ENCODE results near the gene TTLL8. TPM values are rescaled to one million over a fixed set of nuclear protein-coding genes. Genes with fewer than 3 reads are reported as not detected.

TTLL8 gene
- total and polyA plus RNA-seq, 12 donors, result not detected

DNA sequence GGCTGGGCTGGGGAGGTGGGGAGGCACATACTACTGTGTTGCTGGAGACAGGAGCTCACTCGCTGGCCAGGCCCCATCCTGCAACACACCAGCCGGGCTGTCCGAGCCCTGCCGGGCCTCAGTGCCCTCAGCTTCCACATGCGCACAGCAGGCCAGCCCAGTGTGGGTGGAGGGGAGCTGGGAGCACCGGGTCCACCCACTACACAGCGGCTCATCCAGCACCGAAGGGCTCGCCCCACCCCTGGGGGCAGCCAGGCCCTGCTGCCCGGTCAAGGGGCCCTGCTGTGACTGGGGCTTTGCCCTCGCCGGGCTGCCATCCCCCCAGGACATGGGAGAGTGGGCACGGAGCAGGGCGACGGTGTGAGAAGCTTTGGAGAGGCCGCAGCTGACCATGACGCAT, 9.3 kb downstream of the TTLL8 start:
- no peaks in the 10 kb centered on the region for H3K9me3 ChIP-seq (replicated peaks in 1 of 3)
- H3K4me3 ChIP-seq, result no peak overlapping the region
- WGBS, 4 donors, result 81 to 85% (median 83%) methylated on average over 6 to 17 of the region's 17 CpGs
- no peak overlapping the region for H3K27ac ChIP-seq
- no peaks in the 10 kb centered on the region for H3K4me1 ChIP-seq (replicated peaks in 1 of 2)
- DNase-seq, result no peak
- H3K27me3 ChIP-seq, result peaks cover 26% of the 10 kb centered on the region
- intact Hi-C loops (cut with DNase I), result no loop called here
- no peaks in the 10 kb centered on the region for H3K36me3 ChIP-seq (replicated peaks in 1 of 2)
- TF ChIP-seq, protein P1, sequence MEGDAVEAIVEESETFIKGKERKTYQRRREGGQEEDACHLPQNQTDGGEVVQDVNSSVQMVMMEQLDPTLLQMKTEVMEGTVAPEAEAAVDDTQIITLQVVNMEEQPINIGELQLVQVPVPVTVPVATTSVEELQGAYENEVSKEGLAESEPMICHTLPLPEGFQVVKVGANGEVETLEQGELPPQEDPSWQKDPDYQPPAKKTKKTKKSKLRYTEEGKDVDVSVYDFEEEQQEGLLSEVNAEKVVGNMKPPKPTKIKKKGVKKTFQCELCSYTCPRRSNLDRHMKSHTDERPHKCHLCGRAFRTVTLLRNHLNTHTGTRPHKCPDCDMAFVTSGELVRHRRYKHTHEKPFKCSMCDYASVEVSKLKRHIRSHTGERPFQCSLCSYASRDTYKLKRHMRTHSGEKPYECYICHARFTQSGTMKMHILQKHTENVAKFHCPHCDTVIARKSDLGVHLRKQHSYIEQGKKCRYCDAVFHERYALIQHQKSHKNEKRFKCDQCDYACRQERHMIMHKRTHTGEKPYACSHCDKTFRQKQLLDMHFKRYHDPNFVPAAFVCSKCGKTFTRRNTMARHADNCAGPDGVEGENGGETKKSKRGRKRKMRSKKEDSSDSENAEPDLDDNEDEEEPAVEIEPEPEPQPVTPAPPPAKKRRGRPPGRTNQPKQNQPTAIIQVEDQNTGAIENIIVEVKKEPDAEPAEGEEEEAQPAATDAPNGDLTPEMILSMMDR (IDR thresholded peaks at IDR 0.05), result no peak
- no peak for TF ChIP-seq POLR2A (IDR thresholded peaks at IDR 0.05)

DNA sequence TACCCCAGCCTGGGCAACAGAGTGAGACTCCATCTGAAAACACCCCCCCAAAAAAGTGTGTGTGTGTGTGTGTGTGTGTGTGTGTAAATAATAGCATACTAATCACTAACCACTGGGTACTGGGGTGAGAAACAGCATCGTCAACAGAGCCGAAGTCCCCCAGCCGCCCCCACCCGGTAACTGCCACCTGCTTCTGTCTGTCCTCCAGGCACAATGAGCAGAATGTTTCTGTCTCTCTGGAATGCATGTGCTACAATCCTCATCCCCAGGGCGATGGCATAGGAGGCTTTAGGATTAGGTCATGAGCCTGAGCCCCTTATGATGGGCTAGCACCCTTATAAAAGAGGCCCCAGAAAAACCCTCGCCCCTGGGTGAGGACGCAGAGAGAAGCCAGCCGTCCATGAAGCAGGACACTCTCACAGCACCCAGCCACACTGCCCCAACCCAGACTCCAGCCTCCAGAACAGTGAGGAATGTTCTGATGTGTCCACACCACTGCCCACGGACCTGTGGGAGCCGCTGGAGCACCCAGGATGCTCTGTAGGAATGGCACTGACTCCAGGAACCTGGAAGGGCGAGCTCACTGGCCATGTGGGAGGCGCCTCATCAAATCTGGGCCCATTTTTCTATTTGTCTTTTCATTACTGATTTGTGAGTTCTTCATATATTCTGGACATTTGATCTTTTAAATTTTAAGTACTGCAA, 9.9 kb downstream of the TTLL8 start:
- H3K27me3 ChIP-seq, result peaks cover 26% of the 10 kb centered on the region
- 76 to 86% (median 80%) methylated on average over 8 to 12 of the region's 12 CpGs for WGBS, 4 donors

DNA sequence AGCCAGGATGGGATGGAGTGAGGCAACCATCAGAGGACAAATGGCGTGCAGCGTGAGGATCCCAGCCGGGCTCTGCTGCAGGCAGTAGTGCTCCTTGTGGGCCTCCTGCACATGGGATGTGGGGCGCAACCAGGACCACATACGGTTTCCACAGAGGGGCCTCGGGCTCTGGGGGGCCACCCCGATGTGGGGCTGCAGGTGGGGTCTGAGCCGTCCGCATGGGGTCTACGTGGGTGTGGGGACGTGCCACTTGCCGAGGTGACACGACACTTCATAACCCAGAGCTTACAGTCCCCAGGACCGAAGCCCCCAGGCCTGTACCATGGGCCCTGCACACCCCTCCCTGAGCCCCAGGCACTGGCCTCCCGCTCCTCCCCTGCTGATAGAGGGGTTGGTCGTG, 10.8 kb downstream of the TTLL8 start:
- Histone ChIP-seq H3K27ac (no peak overlapping the region), H3K9me3 (replicated peaks in 1 of 3) (no peaks in the 10 kb centered on the region), H3K27me3 (peaks cover 23% of the 10 kb centered on the region), H3K4me1 (replicated peaks in 1 of 2) (no peaks in the 10 kb centered on the region), H3K36me3 (replicated peaks in 1 of 2) (no peaks in the 10 kb centered on the region), H3K4me3 (no peak overlapping the region)
- no peak for TF ChIP-seq POLR2A (IDR thresholded peaks at IDR 0.05)
- TF ChIP-seq, protein P1 (IDR thresholded peaks at IDR 0.05), result no peak
- no peak for DNase-seq
- intact Hi-C loops (cut with DNase I), result no loop called here
- whole genome bisulfite sequencing, 4 donors, result 86 to 94% (median 89%) methylated on average over 3 to 16 of the region's 16 CpGs; no CpG with 5 or more reads in 1 of the 4 donors

More for the DNA sequence above, 9.9 kb downstream of the TTLL8 start:
- DNase-seq, result no peak
- TF ChIP-seq POLR2A (IDR thresholded peaks at IDR 0.05), result no peak
- TF ChIP-seq, protein P1 (IDR thresholded peaks at IDR 0.05), result no peak
- Histone ChIP-seq H3K9me3 (replicated peaks in 1 of 3) (no peaks in the 10 kb centered on the region), H3K27ac (no peak overlapping the region), H3K4me3 (no peak overlapping the region), H3K4me1 (replicated peaks in 1 of 2) (no peaks in the 10 kb centered on the region), H3K36me3 (replicated peaks in 1 of 2) (no peaks in the 10 kb centered on the region)
- intact Hi-C loops (cut with DNase I), result no loop called here

GRCh38 chr22:50046481-50047245, 11.4 kb downstream of the TTLL8 start:
- 84 to 97% (median 86%) methylated on average over 7 to 27 of the region's 27 CpGs for WGBS, 4 donors
- no peaks in the 10 kb centered on the region for H3K36me3 ChIP-seq (replicated peaks in 1 of 2)
- DNase-seq, result no peak
- intact Hi-C loops (cut with DNase I), result no loop called here
- no peak overlapping the region for H3K27ac ChIP-seq
- no peak overlapping the region for H3K4me3 ChIP-seq
- H3K4me1 ChIP-seq (replicated peaks in 1 of 2), result no peaks in the 10 kb centered on the region
- TF ChIP-seq POLR2A (IDR thresholded peaks at IDR 0.05), result no peak
- TF ChIP-seq, protein P1 (IDR thresholded peaks at IDR 0.05), result no peak
- H3K27me3 ChIP-seq, result peaks cover 23% of the 10 kb centered on the region
- H3K9me3 ChIP-seq (replicated peaks in 1 of 3), result no peaks in the 10 kb centered on the region
